ENCODE results near the gene TALDO1.
"Not testable (repeated sequence)": the region's sequence is repeated elsewhere in the genome, so short reads cannot be mapped to it uniquely, and the experiment has no call there.

TALDO1 gene

GRCh38 chr11:719214-720016 is 27.8 kb upstream of the TALDO1 start:
- no peak for DNase-seq

DNA sequence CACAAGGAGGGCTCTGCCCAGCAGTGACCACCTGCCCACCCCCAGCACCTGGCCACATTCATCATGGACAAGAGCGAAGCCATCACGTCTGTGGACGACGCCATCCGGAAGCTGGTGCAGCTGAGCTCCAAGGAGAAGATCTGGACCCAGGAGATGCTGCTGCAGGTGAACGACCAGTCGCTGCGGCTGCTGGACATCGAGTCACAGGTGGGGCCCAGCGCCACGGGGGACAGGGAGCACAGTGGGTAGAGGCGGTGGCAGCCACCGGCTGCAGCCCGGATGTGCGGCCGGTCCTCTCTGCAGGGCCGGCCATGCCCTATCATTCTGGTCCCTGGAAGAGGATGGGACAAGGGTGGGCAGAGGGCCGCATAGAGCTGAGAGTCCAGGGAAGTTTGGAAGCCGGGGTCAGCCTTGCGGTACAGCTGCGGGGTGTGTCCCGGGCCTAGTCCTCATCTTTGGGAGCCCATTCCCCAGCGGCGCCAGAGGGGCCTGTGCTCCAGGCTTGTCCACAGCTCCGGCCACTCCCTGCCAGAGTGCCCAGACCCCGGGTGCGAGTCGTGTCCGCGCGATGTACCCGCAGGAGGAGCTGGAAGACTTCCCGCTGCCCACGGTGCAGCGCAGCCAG is 27.1 kb upstream of the TALDO1 start:
- no peak for DNase-seq

GRCh38 chr11:720642-721246 is 26.5 kb upstream of the TALDO1 start:
- DNase-seq: peak; percentile 13

GRCh38 chr11:721247-721740 is 26.0 kb upstream of the TALDO1 start:
- no peak for DNase-seq

- peak; percentile 78 for DNase-seq
Measured at GRCh38 chr11:721741-722345, 25.4 kb upstream of the TALDO1 start.

DNA sequence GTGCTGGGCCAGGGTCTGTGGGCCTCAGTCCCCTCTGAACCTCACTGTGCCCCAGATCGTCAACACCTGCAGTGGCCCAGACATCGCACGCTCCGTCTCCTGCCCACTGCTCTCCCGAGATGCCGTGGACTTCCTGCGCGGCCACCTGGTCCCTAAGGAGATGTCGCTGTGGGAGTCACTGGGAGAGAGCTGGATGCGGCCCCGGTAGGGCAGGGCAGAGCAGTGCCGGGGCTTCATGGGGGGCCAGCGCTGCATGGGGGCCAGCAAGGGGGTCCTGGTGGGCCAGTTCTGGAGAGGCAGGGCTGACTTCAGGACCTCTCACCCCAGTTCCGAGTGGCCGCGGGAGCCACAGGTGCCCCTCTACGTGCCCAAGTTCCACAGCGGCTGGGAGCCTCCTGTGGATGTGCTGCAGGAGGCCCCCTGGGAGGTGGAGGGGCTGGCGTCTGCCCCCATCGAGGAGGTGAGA is 24.9 kb upstream of the TALDO1 start:
- DNase-seq: no peak

- DNase-seq: peak; percentile 57
Measured at GRCh38 chr11:723120-723883, 24.0 kb upstream of the TALDO1 start.

DNA sequence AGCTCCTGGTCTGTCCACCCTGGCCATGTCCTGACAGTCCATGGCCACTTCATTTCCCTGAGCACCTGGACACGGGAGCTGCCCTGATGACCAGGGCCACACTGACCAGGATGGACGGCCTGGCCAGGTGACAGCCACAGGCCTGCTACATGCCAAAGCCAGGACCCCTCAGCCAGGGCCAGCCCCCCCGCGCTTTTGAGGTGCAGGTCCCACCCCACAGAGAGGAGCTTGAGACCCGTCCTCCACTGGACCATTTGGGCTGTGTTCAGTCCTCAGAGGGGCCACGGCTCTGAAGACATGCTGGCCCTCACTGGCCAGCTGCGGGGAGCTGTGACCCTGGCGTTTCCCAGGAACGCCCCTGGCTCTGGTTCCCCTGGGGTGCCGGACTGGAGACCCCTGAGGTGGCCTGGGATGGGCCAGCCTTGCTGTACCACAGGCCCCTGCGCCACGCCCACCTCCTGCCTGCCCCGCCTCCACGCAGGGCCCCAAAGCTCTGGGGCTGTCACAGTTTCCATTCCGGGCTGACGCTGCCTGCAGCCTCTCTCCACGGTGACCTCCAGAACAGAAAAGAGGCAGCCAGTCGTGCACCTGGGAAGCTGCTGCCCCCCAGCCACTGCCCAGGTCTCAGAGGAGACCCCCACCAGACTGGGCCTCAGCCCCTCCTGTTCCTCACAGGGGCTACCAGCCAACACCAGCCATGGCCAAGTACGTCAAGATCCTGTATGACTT is 23.1 kb upstream of the TALDO1 start:
- DNase-seq: no peak

DNA sequence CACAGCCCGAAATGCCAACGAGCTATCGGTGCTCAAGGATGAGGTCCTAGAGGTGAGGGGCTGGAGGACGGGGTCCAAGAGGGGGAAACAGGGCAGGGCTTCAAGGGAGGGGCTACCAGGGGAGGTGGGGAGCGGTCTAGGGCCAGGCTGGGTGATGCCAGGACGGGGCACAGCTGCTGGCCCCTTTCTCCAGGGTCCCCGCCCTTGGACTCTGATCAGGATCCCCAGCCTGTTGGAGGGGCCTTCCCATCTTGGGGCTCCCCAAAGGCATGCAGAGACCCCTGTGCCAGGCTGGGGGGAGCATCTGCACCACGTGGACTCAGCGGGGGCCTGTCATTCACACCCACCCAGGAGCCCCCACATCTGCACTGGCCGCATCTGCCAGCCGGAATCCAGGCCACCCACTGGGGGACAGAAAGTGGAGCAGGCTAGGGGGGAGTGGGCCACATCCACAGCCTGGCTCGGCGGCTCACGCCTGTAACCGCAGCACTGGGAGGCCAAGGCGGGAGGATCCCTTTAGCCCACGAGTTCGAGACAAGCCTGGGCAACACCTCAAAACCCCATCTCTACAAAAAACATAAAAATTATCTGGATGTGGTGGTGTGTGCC is 22.4 kb upstream of the TALDO1 start:
- DNase-seq: no peak

DNA sequence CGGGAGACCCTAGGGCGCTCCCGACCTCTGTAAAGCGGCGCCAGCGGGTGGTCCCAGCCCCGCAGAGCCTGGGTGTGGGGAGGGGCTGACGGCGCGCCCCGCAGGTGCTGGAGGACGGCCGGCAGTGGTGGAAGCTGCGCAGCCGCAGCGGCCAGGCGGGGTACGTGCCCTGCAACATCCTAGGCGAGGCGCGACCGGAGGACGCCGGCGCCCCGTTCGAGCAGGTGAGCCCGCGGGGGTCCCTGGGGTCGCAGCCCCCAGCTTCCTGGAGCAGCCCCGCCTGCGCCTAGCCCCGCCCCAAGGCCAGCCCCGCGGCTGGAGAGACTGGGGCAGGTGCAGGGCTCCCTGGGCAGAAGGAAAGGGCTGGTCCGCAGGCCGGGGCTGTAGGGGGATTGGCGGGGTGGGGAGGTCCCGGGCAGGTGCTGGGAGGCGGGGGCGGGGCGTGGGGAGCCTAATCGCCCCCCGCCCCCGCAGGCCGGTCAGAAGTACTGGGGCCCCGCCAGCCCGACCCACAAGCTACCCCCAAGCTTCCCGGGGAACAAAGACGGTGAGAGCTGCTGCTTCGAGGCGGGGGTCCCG is 21.6 kb upstream of the TALDO1 start:
- DNase-seq: no peak

DNA sequence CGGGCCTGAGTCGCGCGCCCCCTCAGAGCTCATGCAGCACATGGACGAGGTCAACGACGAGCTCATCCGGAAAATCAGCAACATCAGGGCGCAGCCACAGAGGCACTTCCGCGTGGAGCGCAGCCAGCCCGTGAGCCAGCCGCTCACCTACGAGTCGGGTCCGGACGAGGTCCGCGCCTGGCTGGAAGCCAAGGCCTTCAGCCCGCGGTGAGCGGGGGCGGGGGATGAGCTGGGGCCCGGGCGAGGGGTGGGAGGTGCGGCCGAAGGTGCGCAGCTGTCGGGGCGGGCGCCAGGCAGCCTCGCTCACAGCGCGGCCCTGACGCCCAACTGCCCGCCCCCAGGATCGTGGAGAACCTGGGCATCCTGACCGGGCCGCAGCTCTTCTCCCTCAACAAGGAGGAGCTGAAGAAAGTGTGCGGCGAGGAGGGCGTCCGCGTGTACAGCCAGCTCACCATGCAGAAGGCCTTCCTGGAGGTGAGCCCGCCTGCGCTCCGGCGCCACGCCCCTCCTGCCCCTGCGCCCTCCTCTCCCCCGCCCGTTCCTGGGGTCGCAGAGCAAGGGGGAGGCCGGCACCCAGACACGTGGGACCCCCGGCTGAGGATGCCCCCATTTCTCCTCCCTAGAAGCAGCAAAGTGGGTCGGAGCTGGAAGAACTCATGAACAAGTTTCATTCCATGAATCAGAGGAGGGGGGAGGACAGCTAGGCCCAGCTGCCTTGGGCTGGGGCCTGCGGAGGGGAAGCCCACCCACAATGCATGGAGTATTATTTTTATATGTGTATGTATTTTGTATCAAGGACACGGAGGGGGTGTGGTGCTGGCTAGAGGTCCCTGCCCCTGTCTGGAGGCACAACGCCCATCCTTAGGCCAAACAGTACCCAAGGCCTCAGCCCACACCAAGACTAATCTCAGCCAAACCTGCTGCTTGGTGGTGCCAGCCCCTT is 20.7 kb upstream of the TALDO1 start:
- peak; percentile 83 for DNase-seq

- DNase-seq: no peak
Measured at GRCh38 chr11:727281-727701, 20.0 kb upstream of the TALDO1 start.

- no peak for DNase-seq
Measured at GRCh38 chr11:727859-728748, 19.2 kb upstream of the TALDO1 start.

DNA sequence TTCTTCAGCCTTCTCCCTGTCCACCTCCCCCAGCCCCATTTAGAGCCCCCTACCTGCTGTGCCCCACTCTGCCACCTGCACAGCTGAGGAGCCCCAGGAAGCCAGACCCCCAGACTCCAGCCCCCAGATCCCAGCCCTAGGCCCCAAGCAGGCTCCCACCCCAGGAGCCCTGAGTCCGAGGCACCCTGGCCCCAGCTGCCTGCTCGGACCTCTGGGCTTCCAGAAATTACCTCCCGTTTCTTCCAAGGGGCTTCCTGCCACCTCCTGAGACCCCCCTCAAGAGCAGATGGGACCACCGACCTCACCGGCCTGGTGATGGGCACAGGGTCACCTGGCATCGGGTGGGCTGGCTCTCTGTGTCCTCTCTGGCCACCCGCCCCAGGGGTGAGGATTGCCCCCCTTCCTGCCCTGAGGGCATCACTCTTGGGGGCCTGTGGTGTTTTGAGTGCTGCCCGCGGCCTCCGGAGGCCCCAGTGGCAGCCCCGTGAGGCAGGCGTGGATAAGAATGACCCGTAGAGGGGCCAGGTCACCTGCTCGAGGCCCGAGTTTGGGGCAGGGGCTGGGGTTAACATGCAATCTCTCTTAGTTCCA is 18.3 kb upstream of the TALDO1 start:
- no peak for DNase-seq

- no peak for DNase-seq
Measured at GRCh38 chr11:729492-730074, 17.7 kb upstream of the TALDO1 start.

DNA sequence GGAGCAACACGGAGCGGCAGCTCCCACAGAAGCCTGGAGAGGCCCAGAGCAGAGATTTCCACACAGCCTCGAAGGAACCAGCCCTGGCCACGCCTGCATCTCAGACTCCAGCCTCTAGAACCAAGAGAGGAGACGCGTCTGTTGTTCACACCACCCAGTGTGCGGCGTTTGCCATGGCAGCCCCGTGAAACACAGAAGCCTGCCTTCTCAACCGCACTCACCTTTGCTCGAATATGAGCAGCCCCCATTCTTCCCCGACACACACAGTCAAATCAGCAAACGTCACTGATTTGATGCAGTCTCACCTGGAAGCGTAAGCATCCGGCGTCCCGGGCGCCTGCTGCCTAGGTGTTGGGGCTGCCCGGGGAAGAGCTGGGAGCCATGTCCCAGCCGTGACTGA is 14.2 kb upstream of the TALDO1 start:
- no peak for DNase-seq

- not testable (repeated sequence) for DNase-seq
Measured at GRCh38 chr11:734541-734940, 12.7 kb upstream of the TALDO1 start.

DNA sequence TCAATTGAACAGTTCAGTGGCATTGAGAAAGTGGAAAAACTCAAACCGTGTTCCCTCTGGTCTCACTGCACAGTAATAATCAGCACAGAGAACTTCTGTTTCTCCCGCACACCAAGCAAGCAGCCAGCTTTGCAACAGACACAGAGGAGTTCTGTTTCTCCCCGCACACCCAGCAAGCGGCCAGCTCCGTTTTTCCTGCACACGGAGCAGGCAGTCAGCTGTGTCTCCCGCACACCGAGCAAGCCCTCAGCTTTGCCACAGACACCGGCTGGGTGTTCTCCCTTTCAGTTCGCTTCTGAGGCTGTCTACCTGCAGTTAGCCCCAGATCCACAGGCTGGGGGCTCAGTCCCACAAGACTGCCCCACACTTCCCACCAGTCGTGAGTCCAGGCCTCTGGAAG is 9.9 kb upstream of the TALDO1 start:
- no peak for DNase-seq
